HG02938 (cell line): ENCODE results near the gene NHP2.
"Not testable (repeated sequence)": the region's sequence is repeated elsewhere in the genome, so short reads cannot be mapped to it uniquely, and the experiment has no call there.

Experiments
- ATAC-seq: cut with Tn5 transposase; IDR thresholded peaks from one replicate; pipeline ENCODE4 v1.9.1; 2021; ENCODE audit warnings: mild to moderate bottlenecking, moderate library complexity; ENCODE audit not compliant: unreplicated experiment

NHP2 gene

GRCh38 chr5:178153530-178154340 is at the start of gene NHP2:
Gene NHP2 (minus strand): TSS chr5:178153885. CDS start chr5:178153817, 68 bp downstream.
- ATAC-seq = peak; percentile 98

- ATAC-seq = no peak
These were observed 48.9 kb upstream of the NHP2 start for GRCh38 chr5:178202541-178202940.

- no peak for ATAC-seq
These were observed 48.2 kb upstream of the NHP2 start for GRCh38 chr5:178201927-178202235.

GRCh38 chr5:178201221-178201926 is 47.7 kb upstream of the NHP2 start:
- no peak for ATAC-seq

DNA sequence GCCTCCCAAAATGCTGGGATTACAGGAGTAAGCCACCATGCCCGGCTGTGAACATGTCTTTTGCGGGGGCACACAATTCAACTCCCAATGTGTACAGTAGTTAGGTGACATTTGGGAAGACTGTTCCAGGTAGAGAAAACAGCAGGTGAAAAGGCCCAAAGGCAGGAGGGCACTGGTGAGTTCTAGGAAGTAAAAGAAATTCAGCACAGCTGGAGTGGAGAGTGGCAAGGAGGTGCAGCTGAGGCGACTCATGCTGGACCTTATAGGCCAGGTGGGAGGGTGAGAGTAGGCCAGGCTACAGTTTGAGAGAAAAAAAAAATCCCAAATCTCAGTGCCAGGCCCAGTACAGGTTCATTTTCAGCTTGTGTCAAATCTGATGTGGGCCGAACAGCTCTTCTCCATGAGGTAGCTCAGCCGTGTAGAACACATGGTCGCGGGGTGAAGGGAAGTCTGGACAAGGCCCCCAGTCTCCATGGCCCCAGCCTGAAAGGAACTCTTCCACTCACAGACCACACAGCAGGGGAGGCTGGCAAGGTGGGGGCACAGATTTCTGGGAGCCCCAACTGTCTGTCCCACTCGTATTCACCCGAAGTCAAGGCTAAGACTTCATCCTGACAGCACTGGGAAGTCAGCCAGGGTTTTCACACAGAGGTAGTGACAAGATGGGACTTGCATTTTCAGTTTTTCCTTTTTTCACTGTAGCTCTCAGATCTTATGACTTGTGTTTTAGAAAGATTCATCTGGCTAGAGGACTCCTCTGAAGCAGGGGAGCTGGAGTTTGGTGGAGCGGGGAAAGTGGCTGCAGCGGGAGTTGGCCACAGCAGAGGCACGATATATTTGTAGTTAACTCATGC is 46.1 kb upstream of the NHP2 start:
- no peak for ATAC-seq

GRCh38 chr5:178198706-178199105 is 45.0 kb upstream of the NHP2 start:
- no peak for ATAC-seq

GRCh38 chr5:178198151-178198550 is 44.5 kb upstream of the NHP2 start:
- ATAC-seq = not testable (repeated sequence)

- no peak for ATAC-seq
These were observed 43.3 kb upstream of the NHP2 start for GRCh38 chr5:178196986-178197385.

GRCh38 chr5:178196281-178196812 is 42.7 kb upstream of the NHP2 start:
- no peak for ATAC-seq

- no peak for ATAC-seq
These were observed 40.3 kb upstream of the NHP2 start for GRCh38 chr5:178194026-178194425.

DNA sequence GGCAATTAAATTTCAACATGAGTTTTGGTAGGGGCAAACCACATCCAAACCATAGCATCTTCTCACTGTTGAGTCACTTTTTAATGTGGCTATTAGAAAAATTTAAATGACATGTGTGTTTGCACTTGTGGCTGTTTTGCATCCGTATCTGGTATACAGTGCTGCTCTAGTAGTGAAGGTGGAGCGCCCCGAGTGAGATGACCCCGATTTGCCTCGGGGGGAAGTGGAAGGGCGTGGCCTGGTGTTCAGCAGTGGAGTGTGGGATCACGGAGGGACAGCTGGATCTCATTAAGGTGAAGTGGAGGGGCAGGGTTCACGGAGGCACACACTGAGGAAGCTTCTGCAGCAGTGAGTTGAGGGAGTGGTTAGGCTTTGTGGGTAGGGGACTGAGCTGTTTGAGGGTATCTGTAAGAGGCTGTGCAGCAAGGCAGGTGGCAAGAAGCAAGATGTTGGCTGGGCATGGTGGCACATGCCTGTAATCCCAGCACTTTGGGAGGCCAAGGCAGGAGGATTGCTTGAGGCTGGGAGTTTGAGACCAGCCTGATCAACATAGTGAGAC is 39.6 kb upstream of the NHP2 start:
- ATAC-seq = no peak

- no peak for ATAC-seq
These were observed 39.1 kb upstream of the NHP2 start for GRCh38 chr5:178192787-178193186.

DNA sequence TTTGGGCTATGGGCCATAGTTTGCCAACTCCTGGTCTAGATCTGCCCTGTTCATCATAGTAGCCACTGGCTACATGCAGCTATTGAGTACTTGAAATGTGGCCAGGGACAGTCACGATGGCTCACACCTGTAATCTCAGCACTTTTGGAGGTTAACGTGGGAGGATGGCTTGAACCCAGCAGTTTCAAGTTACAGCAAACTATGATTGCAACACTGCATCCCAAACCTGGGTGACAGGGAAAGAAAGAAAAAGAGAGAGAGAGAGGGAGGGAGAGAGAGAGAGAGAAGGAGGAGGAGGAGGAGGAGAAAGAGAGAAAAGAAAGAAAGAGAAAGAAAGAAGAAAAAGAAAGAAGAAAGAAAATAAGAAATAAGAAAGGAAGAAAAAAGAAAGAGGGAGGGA is 38.6 kb upstream of the NHP2 start:
- no peak for ATAC-seq

DNA sequence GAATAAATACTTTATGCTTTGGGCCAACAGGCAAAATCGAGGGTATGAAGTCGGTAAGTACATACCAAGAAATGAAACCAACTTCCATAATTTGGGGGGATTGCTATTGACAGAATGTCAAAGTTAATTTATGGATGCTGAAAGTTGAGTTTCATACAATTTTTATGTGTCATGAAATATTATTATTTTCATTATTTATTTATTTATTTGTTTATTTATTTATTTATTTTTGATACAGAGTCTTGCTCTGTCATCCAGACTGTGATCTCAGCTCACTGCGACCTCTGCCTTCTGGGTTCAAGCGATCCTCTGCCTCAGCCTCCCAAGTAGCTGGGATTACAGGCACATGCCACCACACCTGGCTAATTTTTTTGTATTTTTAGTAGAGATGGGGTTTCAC is 38.0 kb upstream of the NHP2 start:
- ATAC-seq = no peak

- no peak for ATAC-seq
These were observed 35.7 kb upstream of the NHP2 start for GRCh38 chr5:178189433-178189832.

DNA sequence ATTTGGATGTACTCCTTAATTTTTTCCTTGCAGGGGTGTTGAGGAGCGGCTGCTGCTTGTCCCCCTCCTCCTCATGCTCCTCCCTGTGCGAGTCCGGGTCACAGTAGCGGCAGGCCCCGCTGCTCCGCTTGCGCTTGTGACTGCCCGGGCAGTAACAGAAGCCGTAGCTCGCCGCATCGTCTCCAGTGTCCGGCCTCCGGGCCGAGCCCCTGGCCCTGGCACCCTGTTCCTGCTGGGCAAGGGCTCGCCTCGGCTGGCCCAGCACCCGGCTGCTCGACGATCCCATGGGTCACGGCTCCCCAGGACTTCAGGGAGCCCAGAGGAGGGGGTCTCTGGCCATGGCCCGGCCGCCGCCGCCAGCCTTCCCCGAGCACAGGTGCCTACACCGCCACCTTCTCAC is 33.3 kb upstream of the NHP2 start, which contains the start of gene GMCL2:
TSS of gene GMCL2 (minus strand) at position 358 of the 400 bp plus-strand sequence. CDS start at position 286, 72 bp downstream.
- no peak for ATAC-seq

- no peak for ATAC-seq
These were observed 32.7 kb upstream of the NHP2 start for GRCh38 chr5:178186427-178186826.

GRCh38 chr5:178182158-178182876 is 28.6 kb upstream of the NHP2 start:
- no peak for ATAC-seq

GRCh38 chr5:178180141-178180863 is 26.6 kb upstream of the NHP2 start:
- ATAC-seq = no peak

GRCh38 chr5:178177569-178177968 is 23.9 kb upstream of the NHP2 start:
- ATAC-seq = no peak
